ENCODE results near the gene TARDBP. TPM values are rescaled to one million over a fixed set of nuclear protein-coding genes. Genes with fewer than 3 reads are reported as not detected.

Gene TARDBP
- total and polyA plus RNA-seq, 7 donors = 91.8 to 387 (median 132) TPM

- peaks cover 17% of the 10 kb centered on the region for H3K4me1 ChIP-seq
- H3K27ac ChIP-seq = no peak overlapping the region
- WGBS, 3 donors = 92 to 95% (median 94%) methylated on average over 8 of the region's 8 CpGs
- DNase-seq (peak in 1 of 2 donors; percentile 43), ATAC-seq (no peak)
- intact Hi-C loops (cut with DNase I) = no loop called here
- TF ChIP-seq, protein P1, sequence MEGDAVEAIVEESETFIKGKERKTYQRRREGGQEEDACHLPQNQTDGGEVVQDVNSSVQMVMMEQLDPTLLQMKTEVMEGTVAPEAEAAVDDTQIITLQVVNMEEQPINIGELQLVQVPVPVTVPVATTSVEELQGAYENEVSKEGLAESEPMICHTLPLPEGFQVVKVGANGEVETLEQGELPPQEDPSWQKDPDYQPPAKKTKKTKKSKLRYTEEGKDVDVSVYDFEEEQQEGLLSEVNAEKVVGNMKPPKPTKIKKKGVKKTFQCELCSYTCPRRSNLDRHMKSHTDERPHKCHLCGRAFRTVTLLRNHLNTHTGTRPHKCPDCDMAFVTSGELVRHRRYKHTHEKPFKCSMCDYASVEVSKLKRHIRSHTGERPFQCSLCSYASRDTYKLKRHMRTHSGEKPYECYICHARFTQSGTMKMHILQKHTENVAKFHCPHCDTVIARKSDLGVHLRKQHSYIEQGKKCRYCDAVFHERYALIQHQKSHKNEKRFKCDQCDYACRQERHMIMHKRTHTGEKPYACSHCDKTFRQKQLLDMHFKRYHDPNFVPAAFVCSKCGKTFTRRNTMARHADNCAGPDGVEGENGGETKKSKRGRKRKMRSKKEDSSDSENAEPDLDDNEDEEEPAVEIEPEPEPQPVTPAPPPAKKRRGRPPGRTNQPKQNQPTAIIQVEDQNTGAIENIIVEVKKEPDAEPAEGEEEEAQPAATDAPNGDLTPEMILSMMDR (IDR thresholded peaks at IDR 0.05) = no peak
- peaks cover 4 to 37% of the 10 kb centered on the region in 2 donors for H3K36me3 ChIP-seq (ENCODE audit: insufficient read depth in 1 of 2, low read depth in 1 of 2)
- peaks cover 0 to 2% (median 0%) of the 10 kb centered on the region in 3 donors for H3K27me3 ChIP-seq (ENCODE audit: insufficient read depth in 3 of 3, low read length in 2 of 3)
- no peaks in the 10 kb centered on the region for H3K9me3 ChIP-seq
- H3K4me3 ChIP-seq = no peak overlapping the region
Measured at GRCh38 chr1:11057477-11057876, 45.0 kb downstream of the TARDBP start.

- intact Hi-C loops (cut with DNase I) = no loop called here
- 94 to 96% (median 95%) methylated on average over 14 of the region's 14 CpGs for WGBS, 3 donors
- TF ChIP-seq, protein P1 (IDR thresholded peaks at IDR 0.05) = no peak
Measured at GRCh38 chr1:11058026-11058425, 45.6 kb downstream of the TARDBP start.

DNA sequence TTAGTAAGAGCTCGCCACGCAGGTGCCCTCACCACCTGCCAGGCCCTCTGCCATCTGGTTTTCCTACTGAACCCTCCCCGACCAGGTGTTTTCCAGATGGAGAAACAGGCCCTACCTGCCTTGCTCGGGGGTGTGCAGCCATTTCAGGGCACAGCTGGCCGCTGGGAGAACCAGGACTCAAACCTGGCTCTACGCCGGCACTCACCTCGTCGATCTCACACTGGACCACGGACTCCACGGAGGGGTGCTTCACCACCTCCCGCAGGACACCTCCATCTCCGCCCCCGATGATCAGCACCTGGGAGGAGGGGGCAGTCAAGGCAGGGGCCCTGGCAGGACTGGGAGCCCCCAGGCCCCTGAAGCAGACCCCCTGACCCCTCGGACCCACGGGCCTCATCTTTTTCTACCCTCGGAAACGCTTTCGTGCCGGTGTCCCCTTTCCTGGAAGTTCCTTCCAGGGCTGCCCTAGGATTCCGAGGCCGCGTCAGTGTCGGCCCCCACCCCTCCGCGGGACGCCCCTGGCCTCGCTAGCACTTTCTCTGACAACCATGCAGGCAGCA lies 46.2 kb downstream of the TARDBP start:
- DNase-seq (peak in 1 of 2 donors; percentile 51), ATAC-seq (no peak)
- H3K27me3 ChIP-seq (ENCODE audit: insufficient read depth in 3 of 3, low read length in 2 of 3) = no peaks in the 10 kb centered on the region
- H3K4me3 ChIP-seq = peak overlapping the region; percentile 98
- H3K9me3 ChIP-seq = no peaks in the 10 kb centered on the region
- WGBS, 3 donors = 45 to 50% (median 48%) methylated on average over 28 of the region's 28 CpGs
- TF ChIP-seq, protein P1 (IDR thresholded peaks at IDR 0.05) = no peak
- H3K36me3 ChIP-seq (ENCODE audit: insufficient read depth in 1 of 2, low read depth in 1 of 2) = peaks cover 4 to 42% of the 10 kb centered on the region in 2 donors
- peaks cover 17% of the 10 kb centered on the region for H3K4me1 ChIP-seq
- H3K27ac ChIP-seq = no peak overlapping the region
- intact Hi-C loops (cut with DNase I) = loop anchor here in 1 of 2 donors (1.0 kb wide), 1 partner anchor 19 kb away; no protein-coding TSS in a partner anchor

More at GRCh38 chr1:11058026-11058425, 45.6 kb downstream of the TARDBP start:
- Histone ChIP-seq H3K36me3 (ENCODE audit: insufficient read depth in 1 of 2, low read depth in 1 of 2) (peaks cover 4 to 37% of the 10 kb centered on the region in 2 donors), H3K9me3 (no peaks in the 10 kb centered on the region), H3K4me3 (peak overlapping the region; percentile 98), H3K27ac (no peak overlapping the region), H3K27me3 (ENCODE audit: insufficient read depth in 3 of 3, low read length in 2 of 3) (peaks cover 0 to 2% (median 0%) of the 10 kb centered on the region in 3 donors), H3K4me1 (peaks cover 17% of the 10 kb centered on the region)
- ATAC-seq (no peak), DNase-seq (peak in 1 of 2 donors; percentile 30)

- Histone ChIP-seq H3K9me3 (no peaks in the 10 kb centered on the region), H3K4me3 (peak overlapping the region; percentile 98), H3K4me1 (peaks cover 17% of the 10 kb centered on the region), H3K27me3 (ENCODE audit: insufficient read depth in 3 of 3, low read length in 2 of 3) (no peaks in the 10 kb centered on the region), H3K36me3 (ENCODE audit: insufficient read depth in 1 of 2, low read depth in 1 of 2) (peaks cover 4 to 46% of the 10 kb centered on the region in 2 donors), H3K27ac (peak overlapping the region; percentile 65)
- ATAC-seq (peak in 3 of 4 donors; percentile 1 to 2 (median 1)), DNase-seq (peak in 1 of 2 donors; percentile 62)
- 2 to 3% (median 2%) methylated on average over 38 to 72 of the region's 72 CpGs for WGBS, 3 donors
- intact Hi-C loops (cut with DNase I) = loop anchor here in 1 of 2 donors (1.0 kb wide), 1 partner anchor 20 kb away; no protein-coding TSS in a partner anchor
- TF ChIP-seq, protein P1 (IDR thresholded peaks at IDR 0.05) = no peak
Measured at GRCh38 chr1:11059155-11059967, 46.9 kb downstream of the TARDBP start.
